Activated effector memory CD4-positive, alpha-beta T cell treated with anti-CD3 and anti-CD28 coated beads, Interleukin-2, amount 50 U/mL, for 16 hours (primary cell): ENCODE data around the gene GTPBP4.
"Not testable (repeated sequence)": the region's sequence is repeated elsewhere in the genome, so short reads cannot be mapped to it uniquely, and the experiment has no call there.

Source experiments
- DNase-seq: peaks from one replicate; pipeline ENCODE4 v3.0.0-alpha.2; 2020

The GTPBP4 gene

DNA sequence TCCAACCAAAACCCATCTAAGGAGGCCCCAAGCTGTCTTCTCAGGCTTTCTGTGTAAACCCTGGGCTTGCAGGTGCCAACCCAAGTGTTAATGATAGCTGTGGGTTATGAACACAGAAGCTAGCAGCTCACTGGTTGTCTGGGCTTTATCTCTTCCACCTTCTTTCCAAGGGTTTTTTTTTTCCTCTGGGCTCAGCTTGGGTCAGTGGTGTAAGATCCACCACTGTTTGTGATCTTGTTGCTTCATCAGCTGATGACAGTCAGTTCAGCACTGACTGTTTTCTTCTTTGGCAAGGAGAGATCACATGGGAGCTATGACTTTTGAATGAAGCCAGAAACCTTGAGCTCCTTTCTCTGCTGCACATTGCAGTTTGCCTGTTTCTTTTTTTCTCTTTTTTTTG is 4.6 kb downstream of the GTPBP4 start:
- no peak for DNase-seq

DNA sequence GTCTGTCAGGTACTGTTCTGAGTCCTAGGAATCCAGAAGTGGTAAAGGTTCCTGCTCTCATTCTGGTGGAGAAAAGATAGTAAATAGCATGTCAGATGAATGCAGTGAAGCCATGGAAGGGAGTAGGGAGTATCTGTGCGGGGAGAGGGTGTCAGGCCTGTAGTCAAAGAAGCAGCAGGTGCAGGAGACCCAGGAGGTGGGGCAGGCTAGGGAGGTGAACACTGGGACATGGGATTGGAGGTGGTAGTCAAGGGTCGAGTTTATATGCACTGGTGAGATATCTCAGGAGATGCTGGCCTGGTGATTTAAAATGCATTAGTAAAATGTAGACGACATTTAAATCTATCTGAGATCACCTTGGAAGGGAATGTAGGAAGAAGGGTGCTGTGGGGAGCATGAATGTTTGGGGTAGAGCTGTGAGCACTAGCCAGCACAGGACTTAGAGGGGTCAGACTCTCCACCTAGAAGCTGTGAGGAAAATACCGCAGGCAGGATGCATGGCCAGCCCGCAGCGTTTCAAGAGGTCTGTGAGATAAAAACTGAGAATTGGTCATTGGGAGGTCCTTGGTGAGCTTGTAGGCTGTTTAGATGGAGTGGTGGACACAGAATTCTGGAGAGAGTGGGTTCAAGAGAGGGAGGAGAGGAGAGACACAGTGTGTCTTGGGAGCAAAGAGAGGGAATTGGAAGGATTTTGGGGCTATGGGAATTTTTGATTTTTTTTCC is 6.8 kb downstream of the GTPBP4 start:
- DNase-seq: peak; percentile 54

DNA sequence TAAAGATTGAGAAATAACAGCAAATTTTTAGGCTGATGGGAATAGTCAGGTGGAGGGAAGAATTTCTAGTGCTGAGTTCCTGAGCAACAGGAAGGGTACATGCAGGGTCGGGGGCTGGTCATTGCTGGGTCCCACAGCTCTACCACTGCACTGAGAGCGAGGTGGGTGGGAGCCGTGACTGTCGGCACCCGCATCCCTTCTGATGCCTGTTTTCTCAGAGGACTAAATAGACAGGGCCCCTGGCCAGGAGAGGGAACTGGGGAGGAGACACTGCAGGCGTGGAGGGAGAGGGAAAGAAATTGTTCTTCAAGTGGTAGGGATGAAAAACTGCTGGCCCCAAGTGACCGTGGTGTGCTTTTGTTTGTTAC is 7.3 kb downstream of the GTPBP4 start:
- peak; percentile 57 for DNase-seq

DNA sequence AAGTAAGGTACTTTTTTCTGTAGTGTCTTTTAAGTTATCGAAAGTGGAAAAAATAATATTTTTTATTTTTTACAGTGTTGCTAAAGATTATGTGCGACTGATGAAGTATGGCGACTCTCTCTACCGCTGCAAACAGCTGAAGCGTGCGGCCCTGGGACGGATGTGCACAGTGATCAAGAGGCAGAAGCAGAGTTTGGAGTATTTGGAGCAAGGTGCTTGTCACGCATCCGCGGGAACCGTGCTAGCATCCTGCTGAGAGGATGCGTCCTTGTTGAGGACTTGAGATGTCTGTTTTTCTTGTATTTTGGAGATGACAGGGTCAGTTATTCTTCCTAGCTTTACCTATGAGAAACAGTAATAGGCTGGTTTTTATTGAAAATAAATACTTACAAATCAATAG is 7.8 kb downstream of the GTPBP4 start:
- peak; percentile 53 for DNase-seq

DNA sequence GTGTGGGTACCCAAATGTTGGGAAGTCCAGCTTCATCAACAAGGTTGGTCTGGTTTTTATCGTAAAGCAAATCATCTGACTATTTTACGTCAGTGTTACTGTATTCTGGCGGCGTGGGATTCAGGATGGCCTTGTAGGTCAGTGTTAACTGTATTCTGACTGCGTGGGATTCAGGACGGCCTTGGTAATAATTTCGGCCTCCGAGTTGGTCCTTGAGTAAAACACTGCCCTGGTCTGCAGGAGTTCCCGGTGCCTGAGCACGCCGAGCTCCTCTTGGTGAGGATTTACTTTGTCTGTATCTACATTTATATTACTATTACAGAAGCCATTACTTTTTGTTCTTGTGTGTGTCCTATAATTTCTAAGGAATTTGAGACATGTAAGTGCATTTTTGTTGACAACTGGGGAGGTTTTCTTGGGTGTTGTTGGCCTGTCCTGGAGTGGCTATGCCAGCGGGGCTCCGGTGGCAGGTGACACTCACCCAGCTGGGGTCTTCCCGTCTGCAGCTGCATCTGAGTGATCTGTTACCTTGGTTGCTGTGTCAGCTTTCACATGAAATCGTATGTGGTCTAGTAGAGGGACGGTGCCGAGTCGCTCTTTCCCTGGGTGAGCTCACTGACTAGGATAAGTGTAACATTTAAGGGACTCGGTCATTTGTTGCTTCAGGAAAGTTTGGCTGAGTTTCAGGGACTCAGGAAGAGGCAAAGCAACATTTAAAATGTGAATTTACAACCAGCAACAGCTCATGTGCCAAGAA is 9.2 kb downstream of the GTPBP4 start:
- DNase-seq: peak; percentile 54

DNA sequence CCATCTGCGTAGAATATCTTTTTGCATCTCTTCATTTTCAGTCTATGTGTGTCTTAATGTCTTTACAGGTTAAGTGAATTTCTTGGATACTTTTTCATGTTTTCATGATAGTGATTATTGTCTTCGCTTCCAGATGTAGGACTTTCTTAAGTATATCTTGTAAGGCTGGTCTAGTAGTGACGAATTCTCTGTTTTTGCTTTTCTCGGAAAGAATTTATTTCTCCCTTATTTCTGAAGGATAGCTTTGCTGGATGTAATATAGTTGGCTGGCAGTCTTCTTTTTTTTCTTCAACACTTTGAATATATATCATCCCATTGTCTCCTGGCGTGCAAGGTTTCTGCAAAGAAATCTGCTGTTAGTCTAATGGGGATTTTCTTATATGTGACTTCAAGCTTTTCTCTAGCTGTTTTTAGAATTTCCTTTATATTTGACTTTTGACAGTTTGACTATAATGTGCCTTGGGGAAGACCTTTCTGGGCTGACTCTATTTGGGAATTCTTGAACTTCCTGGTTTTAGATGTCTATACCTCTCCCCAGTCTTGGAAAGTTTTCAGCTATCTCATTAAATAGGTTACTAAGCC is 14.3 kb downstream of the GTPBP4 start:
- no peak for DNase-seq

DNA sequence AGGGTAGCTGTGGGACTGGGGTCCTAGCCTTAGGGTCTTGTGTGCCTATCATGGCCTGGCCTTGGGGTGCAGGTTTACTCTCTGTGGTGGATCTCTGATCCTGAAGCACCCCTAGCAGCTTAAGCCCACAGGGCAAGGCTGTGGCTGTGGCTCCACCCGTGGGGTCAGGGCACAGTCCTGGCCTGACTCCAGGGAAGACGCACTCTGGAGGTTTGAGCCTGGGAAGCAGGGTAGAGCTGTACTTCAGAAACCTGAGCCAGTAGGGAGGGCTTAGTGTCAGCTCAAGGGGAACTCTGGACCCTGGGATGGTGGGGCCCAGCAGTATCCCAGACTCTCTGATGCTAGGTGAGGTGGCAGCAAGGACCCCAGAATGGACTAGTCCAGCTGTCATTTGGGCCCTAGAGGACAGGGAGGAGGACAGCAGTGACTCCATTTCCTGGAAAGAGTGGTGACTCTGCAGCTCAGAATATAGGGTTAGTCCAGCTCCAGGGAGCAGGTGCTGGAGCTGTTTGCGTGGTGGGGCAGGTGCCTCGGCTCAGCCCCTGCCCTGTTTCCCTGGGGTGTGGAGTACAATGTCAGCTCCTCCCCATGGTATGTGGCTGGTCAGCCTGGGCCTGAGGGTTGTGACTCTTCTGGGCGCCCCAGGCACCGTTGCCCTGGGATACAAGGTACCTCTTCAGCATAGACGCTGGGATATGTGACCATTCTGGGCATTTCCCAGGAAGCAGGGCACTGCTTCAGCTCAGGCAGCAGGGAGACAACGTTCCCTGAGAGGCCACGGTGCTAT is 15.8 kb downstream of the GTPBP4 start:
- peak; percentile 34 for DNase-seq

DNA sequence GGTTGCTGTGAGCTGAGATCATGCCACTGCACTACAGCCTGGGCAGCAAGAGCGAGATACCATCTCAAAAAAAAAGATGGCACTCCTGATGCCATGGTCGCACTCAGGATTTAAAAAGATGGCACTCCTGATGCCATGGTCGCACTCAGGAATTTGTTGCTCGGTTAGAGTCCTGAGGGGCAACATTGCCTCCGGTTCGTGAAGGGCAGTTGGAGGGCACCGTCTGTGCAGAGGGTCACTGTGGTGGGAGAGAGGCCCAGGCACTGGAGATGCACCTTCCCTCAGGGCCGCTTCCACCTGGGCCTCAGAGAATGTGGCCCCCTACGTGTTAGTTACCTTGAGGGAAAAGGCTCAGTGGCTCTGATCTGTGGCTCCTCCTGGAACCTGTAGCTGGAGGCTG is 18.3 kb downstream of the GTPBP4 start:
- peak; percentile 24 for DNase-seq

DNA sequence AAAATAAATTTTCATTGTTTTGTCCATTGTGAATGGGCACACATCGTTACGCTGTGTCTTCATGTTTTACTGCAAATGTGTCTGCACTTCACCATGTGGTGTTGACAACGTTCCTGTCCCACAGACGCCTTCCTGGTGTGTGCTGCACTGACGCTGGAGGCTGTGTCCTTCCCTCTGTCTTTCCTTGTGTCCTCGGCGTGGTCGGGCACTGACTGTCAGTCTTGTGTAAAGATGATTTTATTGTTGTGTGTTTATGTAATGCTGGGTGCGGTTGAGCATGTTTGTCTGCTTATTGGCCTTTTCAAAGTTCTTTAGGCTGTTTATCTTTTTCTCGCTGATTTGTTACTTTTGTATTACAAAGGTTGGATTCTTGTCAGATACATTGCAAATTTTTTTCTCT is 19.3 kb downstream of the GTPBP4 start:
- no peak for DNase-seq

DNA sequence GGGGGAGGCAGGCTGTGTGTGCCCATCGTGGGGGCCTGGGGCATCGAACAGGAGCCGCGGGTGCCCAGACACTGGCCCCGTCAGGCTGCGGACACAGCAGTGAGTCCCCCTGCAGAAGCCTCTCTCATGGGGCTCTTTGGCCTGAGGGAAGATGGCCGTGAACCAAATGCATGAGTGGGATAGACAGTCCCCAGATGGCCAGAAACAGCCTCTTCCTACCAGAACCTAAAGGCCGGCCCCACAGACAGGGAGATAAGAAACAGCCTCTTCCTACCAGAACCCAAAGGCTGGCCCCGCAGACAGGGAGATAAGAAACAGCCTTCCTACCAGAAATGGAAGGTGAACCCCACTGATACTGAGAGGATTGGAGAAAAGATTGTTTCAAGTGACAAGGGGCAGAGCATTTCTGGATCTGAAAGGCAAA is 20.8 kb downstream of the GTPBP4 start:
- no peak for DNase-seq

DNA sequence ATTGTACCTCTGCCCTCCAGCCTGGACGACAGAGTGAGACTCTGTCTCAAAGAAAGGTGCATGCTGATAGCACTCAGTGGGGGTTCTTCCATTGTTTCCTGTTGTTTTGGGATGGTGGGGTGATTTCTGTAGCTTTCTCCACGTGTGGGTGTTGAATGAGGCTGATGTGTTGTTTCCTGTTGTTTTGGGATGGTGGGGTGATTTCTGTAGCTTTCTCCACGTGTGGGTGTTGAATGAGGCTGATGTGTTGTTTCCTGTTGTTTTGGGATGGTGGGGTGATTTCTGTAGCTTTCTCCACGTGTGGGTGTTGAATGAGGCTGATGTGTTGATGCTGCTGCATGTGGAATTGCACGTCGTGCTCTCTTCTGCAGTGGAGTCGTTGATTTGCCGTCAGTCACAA is 21.7 kb downstream of the GTPBP4 start:
- DNase-seq: not testable (repeated sequence)

DNA sequence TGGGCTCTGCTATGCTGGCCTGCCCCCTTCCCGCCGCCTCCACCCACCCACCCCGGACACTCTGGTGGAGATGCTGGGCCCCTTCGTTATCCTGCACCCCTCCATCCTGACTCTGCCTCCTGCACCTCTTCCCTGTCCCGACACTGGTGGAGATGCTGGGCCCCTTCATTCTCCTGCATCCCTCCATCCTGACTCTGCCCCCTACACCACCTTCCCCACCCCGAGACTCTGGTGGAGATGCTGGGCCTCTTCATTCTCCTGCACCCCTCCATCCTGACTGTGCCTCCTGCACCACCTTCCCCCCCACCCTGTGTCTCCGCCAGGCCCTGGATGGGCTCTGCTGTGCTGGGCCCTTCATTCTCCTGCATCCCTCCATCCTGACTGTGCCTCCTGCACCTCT is 22.5 kb downstream of the GTPBP4 start:
- DNase-seq: no peak

DNA sequence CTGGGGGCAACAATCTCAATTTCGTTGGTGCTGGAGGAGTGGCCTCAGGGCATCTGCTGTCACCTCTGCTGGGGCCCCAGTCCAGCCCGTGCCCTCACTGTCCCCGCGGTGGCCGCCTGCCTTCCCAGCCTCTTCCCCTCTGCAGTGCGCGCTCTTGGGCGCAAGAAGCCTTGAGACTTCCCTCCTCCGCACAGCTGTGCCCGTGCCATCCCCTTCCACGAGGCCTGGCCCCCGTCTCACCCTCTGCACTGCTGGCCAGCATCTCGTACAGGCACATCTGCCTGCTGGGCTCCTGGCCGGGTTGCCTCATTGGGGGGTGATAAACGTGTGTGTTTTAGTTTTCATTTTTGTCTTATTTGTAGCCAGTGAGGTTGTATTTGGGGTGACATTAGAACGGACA is 23.5 kb downstream of the GTPBP4 start:
- no peak for DNase-seq

DNA sequence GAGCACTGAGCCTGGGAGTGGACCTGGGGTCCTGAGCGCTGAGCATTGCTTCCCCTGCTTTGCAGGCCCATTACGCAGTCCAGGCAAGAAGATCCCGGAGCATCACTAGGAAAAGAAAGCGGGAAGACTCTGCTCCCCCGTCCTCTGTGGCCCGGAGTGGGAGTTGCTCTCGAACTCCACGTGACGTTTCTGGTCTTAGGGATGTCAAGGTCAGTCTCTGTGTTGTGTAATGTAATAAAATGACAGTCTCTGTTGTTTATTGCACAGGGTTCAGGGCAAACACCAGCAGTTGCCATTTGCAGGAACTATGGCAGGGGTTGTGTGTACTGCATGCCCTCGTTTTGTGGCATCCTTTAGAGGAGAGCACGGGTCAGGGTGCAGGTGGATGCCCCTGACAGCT is 27.5 kb downstream of the GTPBP4 start:
- DNase-seq: no peak

DNA sequence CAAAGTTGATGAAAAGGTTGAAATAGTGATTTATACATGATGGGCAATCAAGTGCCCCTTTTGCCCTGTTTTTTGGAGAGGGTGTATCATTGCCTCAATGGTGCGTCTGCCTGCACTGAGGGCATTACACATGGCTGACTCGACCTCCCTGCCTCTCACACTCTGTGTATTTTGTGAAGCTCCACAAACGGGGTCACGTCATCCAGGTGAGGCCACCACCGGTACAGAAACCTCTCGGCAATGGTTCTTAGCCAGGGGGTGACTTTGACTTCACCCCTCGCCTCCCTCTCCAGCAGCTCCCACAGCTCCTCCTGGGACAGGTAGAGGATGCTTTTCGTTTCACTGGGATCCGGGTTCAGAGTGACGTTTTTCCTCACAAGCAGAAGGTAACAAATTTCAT is 31.1 kb downstream of the GTPBP4 start:
- no peak for DNase-seq

DNA sequence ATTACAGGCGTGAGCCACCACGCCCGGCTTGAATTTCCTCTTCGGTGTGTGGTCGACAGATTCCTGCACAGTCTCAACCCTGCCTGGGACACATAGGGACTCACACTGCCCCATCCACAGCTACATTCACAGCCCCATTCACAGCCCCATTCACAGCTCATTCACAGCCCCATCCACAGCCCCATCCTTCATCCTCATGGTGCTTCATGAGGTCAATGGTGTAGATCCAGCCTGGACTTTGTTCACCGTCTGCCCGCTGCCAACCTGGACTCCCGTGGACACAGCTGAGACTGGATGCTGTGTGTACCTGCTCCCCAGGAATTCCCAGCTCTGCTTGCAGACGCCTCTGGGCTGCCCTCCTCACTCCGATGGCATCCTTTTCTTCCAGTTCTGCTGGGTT is 32.2 kb downstream of the GTPBP4 start:
- DNase-seq: no peak

DNA sequence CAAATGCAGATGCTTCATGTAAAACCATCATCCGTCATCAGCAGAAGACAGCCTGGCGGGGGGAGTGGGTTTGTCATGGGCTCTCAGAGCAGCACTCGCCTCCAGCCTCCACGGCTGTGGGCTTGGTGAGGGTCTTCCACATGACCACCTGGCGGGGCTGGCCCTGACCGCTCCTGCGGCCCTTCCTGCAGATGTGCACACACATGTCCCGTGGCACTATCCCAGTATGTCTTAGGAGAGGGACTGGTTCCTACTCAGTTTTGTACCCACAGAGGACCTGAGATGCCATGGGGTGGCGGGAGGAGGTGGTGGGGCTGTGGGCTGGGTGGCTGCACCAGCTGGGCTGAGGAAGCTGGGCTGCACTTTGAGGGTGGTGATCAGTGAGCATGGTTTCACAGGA is 32.7 kb downstream of the GTPBP4 start:
- DNase-seq: no peak

DNA sequence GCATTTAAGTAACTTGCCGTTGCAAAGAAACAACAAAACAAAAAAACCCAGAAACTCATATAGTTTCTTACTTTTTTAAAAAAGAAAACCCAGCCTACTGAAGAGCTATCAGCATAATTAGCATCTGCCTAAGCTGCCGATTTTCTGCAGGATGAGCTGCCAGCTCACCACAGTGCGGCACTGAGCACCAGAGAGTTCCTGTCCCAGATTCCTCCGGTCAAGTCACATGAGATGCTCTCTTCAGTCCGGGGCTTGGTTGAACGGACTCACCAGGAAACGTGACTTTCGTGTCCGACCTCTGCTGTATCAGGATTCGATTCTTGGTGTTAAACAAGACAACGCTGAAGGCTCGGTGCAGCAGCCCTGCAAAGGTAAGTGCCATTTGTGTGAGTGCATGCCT is 34.2 kb downstream of the GTPBP4 start:
- DNase-seq: no peak

DNA sequence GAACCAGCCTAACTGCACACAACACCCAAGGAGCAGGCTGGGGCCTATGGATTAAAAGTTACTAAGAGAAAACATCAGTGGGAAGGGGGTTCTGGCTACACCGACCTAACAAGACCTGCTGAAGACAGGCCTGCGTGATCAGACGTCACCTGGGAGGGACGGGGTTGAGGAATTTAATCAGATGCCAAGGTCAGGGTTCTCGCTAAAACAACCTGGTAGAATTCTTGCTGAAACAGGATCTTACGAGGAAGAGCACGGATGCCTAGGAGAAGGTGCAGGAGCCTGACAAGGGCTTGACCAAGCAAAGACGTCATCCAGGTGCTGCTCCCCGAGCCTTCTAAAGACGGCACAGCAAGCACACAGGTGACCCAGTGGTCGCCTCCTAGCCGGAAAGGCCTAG is 35.9 kb downstream of the GTPBP4 start:
- DNase-seq: no peak

DNA sequence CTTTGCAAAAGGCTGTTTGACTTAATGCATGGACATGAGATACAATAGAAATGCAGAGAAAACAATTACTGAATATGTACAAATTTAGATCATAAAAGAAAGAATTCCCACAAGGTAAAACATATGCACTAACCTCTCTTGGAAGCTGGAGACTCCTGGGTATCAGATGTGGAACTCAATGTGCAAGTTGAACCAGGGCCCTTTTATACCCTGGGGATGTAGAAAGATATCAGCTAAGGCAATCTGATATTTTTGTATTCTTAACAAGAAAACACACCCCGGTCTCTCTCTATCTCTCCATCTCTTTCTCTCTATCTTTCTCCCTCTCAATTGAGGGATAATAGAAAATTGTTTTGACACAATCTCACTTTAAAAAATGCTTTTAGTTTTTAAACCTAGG is 37.4 kb downstream of the GTPBP4 start, which contains the start of gene IDI2:
TSS of gene IDI2 (minus strand) at position 177 of the 400 bp plus-strand sequence. CDS start 1,136 bp downstream, outside the sequence.
- no peak for DNase-seq

DNA sequence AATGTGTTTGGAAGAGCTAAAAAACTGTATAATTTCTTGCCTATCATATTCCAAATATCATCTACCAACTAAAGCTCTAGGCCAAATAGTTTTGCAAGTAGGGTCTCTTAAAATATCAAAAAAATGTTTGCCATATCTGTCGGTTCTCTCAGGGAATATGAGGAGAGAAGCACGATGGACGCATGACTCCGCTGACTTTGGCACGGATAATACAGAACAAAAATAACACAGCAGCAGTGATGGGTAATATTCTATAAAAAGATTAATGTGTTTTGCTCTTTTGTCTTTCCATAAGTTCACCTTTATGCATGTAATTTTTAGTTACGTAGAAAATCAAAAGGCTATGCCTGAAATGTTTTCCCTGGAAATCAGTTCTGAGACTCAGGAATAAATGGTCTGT is 38.3 kb downstream of the GTPBP4 start:
- DNase-seq: no peak

DNA sequence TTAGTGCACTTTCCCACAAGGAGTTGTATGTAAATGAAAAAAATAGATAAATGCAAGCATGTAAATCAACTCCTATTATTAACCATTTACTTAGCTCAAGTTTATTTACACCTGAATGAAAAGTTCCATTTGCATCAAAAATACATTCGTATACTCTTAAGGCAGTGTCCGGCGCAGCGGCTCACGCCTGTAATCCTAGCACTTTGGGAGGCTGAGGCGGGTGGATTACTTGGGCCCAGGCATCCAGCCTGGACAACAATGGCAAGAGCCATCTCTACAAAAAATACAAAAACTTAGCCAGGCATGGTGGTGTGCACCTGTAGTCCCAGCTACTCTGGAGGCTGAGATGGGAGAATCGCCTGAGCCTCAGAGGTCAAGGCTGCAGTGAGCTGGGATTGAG is 41.6 kb downstream of the GTPBP4 start:
- DNase-seq: no peak

DNA sequence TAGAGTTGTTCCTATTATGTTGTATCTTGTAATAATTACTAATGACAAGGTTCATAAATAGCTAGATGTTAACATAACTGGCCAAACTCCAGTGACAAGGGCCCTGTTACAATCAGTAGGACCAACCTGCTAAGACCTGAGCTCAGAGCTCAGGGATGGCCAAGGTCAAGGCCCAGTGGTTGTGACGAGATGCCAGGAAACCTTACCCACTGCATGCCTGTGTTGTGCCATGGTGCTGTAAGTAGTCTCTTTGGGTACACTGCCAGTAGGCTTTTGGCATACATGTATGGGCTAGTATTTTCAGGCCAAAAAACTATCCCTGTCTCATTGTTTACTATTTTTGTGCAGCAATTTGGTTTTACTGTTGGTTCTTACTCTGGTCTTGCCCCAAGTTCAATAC is 45.4 kb downstream of the GTPBP4 start:
- no peak for DNase-seq
